IMR-90 (cell line): ENCODE data around the gene DNM3. TPM values are rescaled to one million over a fixed set of nuclear protein-coding genes. Genes with fewer than 3 reads are reported as not detected.

Experiments used
- ATAC-seq: fragments of 200-7000 bp; cut with Tn5 transposase; 2 replicates; pipeline ENCODE4 v1.9.1; 2020; ENCODE audit warnings: low read depth, mild to moderate bottlenecking, moderate library complexity
- BruUV-seq: library from RNA; stranded (reverse); fragments of 400-500 nt; replicated peaks from 2 replicates; lab custom pipeline; 2021; lab: Mats Ljungman, UMichigan
- CTCF ChIA-PET: fragments of 300-600 bp; formaldehyde crosslinking; extraction: SDS; loops from one replicate; lab custom pipeline; 2021; ENCODE audit warnings: antibody characterized with exemption; lab: Yijun Ruan, JAX
- POLR2A ChIA-PET: fragments of 300-600 bp; sonication (Branson Sonifier 250); formaldehyde crosslinking; loops from one replicate; lab custom pipeline; 2022; ENCODE audit warnings: antibody characterized with exemption; ENCODE audit not compliant: unreplicated experiment; lab: Charles Lee
- DNase-seq: peaks from one replicate; pipeline ENCODE4 v3.0.0; 2013
- H2AFZ ChIP-seq: replicated peaks from 2 replicates; pipeline ENCODE3; 2013; ENCODE audit warnings: low read length, mild to moderate bottlenecking; ENCODE audit not compliant: poor library complexity
- H2AK5ac ChIP-seq: 2 replicates; pipeline ENCODE4 v1.6.1; 2013; ENCODE audit warnings: low read depth, low read length, inconsistent platforms
- H2AK9ac ChIP-seq: replicated peaks from 2 replicates; pipeline ENCODE3; 2013; ENCODE audit warnings: mild to moderate bottlenecking, low read depth, low read length, moderate library complexity; ENCODE audit not compliant: poor library complexity
- H2BK120ac ChIP-seq: 2 replicates; pipeline ENCODE4 v1.6.1; 2013; ENCODE audit warnings: low read depth, low read length, inconsistent platforms
- H2BK15ac ChIP-seq: 3 replicates; pipeline ENCODE4 v1.6.1; 2013; ENCODE audit warnings: low read depth, low read length, inconsistent platforms
- H2BK20ac ChIP-seq: 2 replicates; pipeline ENCODE4 v1.6.1; 2013; ENCODE audit warnings: low read depth, mild to moderate bottlenecking, inconsistent platforms, low read length, moderate library complexity
- H2BK5ac ChIP-seq: 2 replicates; pipeline ENCODE4 v1.6.1; 2013; ENCODE audit warnings: mild to moderate bottlenecking, low read depth, low read length, inconsistent platforms; ENCODE audit not compliant: poor library complexity, severe bottlenecking
- H3K14ac ChIP-seq: replicated peaks from 2 replicates; pipeline ENCODE4 v1.6.1; 2013; ENCODE audit warnings: low read depth, low read length, inconsistent platforms
- H3K18ac ChIP-seq: 2 replicates; pipeline ENCODE4 v1.6.1; 2013; ENCODE audit warnings: low read depth, low read length, control low read depth
- H3K23ac ChIP-seq: 2 replicates; pipeline ENCODE4 v1.6.1; 2013; ENCODE audit warnings: low read depth, low read length, inconsistent platforms
- H3K27ac ChIP-seq: 2 replicates; pipeline ENCODE4 v1.5.1; 2013; ENCODE audit warnings: mild to moderate bottlenecking, control low read depth, low read length; ENCODE audit not compliant: insufficient read depth
- H3K27me3 ChIP-seq: 2 replicates; pipeline ENCODE4 v1.6.1; 2013; ENCODE audit warnings: low read length; ENCODE audit not compliant: control insufficient read depth, insufficient read depth
- H3K36me3 ChIP-seq: 2 replicates; pipeline ENCODE4 v1.6.1; 2013; ENCODE audit warnings: low read length, mixed read lengths; ENCODE audit not compliant: control insufficient read depth, insufficient read depth
- H3K4ac ChIP-seq: 2 replicates; pipeline ENCODE4 v1.6.1; 2013; ENCODE audit warnings: low read depth, low read length, inconsistent platforms
- H3K4me1 ChIP-seq: 2 replicates; pipeline ENCODE4 v1.6.1; 2013; ENCODE audit warnings: low read length, mixed read lengths; ENCODE audit not compliant: control insufficient read depth, insufficient read depth
- H3K4me2 ChIP-seq: 2 replicates; pipeline ENCODE4 v1.6.1; 2013; ENCODE audit warnings: low read depth, mild to moderate bottlenecking, control low read depth, low read length, moderate library complexity
- H3K4me3 ChIP-seq: 2 replicates; pipeline ENCODE4 v1.5.1; 2013; ENCODE audit warnings: low read depth, mild to moderate bottlenecking, control low read depth, low read length, moderate library complexity; ENCODE audit not compliant: insufficient read depth
- H3K56ac ChIP-seq: 2 replicates; pipeline ENCODE4 v1.6.1; 2013; ENCODE audit warnings: low read length, inconsistent platforms; ENCODE audit not compliant: insufficient read depth; ENCODE audit errors: extremely low read depth
- H3K79me1 ChIP-seq, 2 experiments: 2 replicates each; pipeline ENCODE4 v1.6.1; 2013; ENCODE audit warnings: low read length in 2 of 2, inconsistent platforms in 1 of 2, low read depth in 1 of 2
- H3K9ac ChIP-seq: 2 replicates; pipeline ENCODE4 v1.6.1; 2013; ENCODE audit warnings: low read depth, low read length, control low read depth
- H3K9me1 ChIP-seq: 2 replicates; pipeline ENCODE4 v1.6.1; 2013; ENCODE audit warnings: low read length, inconsistent platforms; ENCODE audit not compliant: insufficient read depth
- H3K9me3 ChIP-seq: 2 replicates; pipeline ENCODE4 v1.6.1; 2013; ENCODE audit warnings: low read length; ENCODE audit not compliant: control insufficient read depth, insufficient read depth
- H4K20me1 ChIP-seq: 2 replicates; pipeline ENCODE4 v1.6.1; 2013; ENCODE audit warnings: low read length, inconsistent platforms; ENCODE audit not compliant: insufficient read depth
- H4K5ac ChIP-seq: 2 replicates; pipeline ENCODE4 v1.6.1; 2013; ENCODE audit warnings: mild to moderate bottlenecking, low read depth, low read length, control low read depth
- H4K8ac ChIP-seq, 2 experiments: 2 replicates each; pipeline ENCODE4 v1.6.1; 2013; ENCODE audit warnings: low read depth in 2 of 2, low read length in 2 of 2, control low read depth in 1 of 2, inconsistent platforms in 1 of 2
- H4K91ac ChIP-seq: 2 replicates; pipeline ENCODE4 v1.6.1; 2013; ENCODE audit warnings: low read depth, low read length, inconsistent platforms; ENCODE audit not compliant: insufficient read depth
- BHLHE40 ChIP-seq: fragments of 150-350 bp; IDR thresholded peaks from 2 replicates; pipeline ENCODE4 v1.6.1; 2016; ENCODE audit warnings: mild to moderate bottlenecking, low read depth, low read length
- CEBPB ChIP-seq: IDR thresholded peaks from 2 replicates; pipeline ENCODE4 v1.6.1; 2012; ENCODE audit warnings: low read depth, low read length, improper control_type of control experiment
- CHD1 ChIP-seq: IDR thresholded peaks from 2 replicates; pipeline ENCODE4 v1.6.1; 2012; ENCODE audit warnings: low read depth, low read length, improper control_type of control experiment
- CTCF ChIP-seq: conservative IDR thresholded peaks from 2 replicates; pipeline ENCODE4 v1.5.1; 2012; ENCODE audit warnings: mild to moderate bottlenecking, low read depth, low read length, improper control_type of control experiment
- ELK1 ChIP-seq: fragments of 150-350 bp; IDR thresholded peaks from 2 replicates; pipeline ENCODE4 v1.6.1; 2016; ENCODE audit warnings: low read depth, mild to moderate bottlenecking, low read length, moderate library complexity, borderline replicate concordance
- FOS ChIP-seq: fragments of 150-350 bp; IDR thresholded peaks from 2 replicates; pipeline ENCODE4 v1.6.1; 2016; ENCODE audit warnings: low read depth, low read length
- MAFK ChIP-seq: IDR thresholded peaks from 2 replicates; pipeline ENCODE4 v1.6.1; 2012; ENCODE audit warnings: low read depth, low read length, improper control_type of control experiment
- MAZ ChIP-seq: IDR thresholded peaks from 2 replicates; pipeline ENCODE4 v1.6.1; 2012; ENCODE audit warnings: low read depth, mild to moderate bottlenecking, low read length, improper control_type of control experiment, moderate library complexity, borderline replicate concordance
- MXI1 ChIP-seq: IDR thresholded peaks from 2 replicates; pipeline ENCODE4 v1.6.1; 2012; ENCODE audit warnings: low read depth, mild to moderate bottlenecking, low read length, moderate library complexity, borderline replicate concordance
- NFE2L2 ChIP-seq: fragments of 150-350 bp; IDR thresholded peaks from 2 replicates; pipeline ENCODE4 v1.6.1; 2016; ENCODE audit warnings: low read depth, mild to moderate bottlenecking, low read length
- POLR2A ChIP-seq: IDR thresholded peaks from 2 replicates; pipeline ENCODE4 v1.6.1; 2012; ENCODE audit warnings: mild to moderate bottlenecking, low read depth, low read length
- RCOR1 ChIP-seq: IDR thresholded peaks from 2 replicates; pipeline ENCODE4 v1.6.1; 2012; ENCODE audit warnings: mild to moderate bottlenecking, low read length, improper control_type of control experiment; ENCODE audit not compliant: insufficient replicate concordance
- RFX5 ChIP-seq: IDR thresholded peaks from 2 replicates; pipeline ENCODE4 v1.8.0; 2012; ENCODE audit warnings: low read depth, mild to moderate bottlenecking, low read length, moderate library complexity
- SMC3 ChIP-seq: fragments of 150-350 bp; IDR thresholded peaks from 2 replicates; pipeline ENCODE4 v1.6.1; 2016; ENCODE audit warnings: low read depth, mild to moderate bottlenecking, antibody characterized with exemption, low read length, moderate library complexity
- dilution Hi-C: fragments of 300-500 bp; cut with HindIII; formaldehyde crosslinking; loops from one replicate; pipeline ENCODE4 v1.14.3; 2018; ENCODE audit warnings: low sequenced_read_pairs; ENCODE audit not compliant: unreplicated experiment
- in situ Hi-C: fragments of 300-500 bp; cut with MboI; formaldehyde crosslinking; loops from 3 replicates; pipeline ENCODE4 v1.14.3; 2019; ENCODE audit warnings: low sequenced_read_pairs, inconsistent platforms, mixed read lengths
- intact Hi-C: fragments of 100-400 bp; cut with micrococcal nuclease; formaldehyde crosslinking; loops from 2 replicates; pipeline ENCODE4 v1.10.0; 2022
- polyA plus RNA-seq, 3 experiments: library from polyadenylated mRNA; depleted of rRNA; stranded (reverse); fragments of >200 nt; gene quantifications; 2 replicates each; pipeline ENCODE4 v1.2.3, GENCODE V29; 2012; ENCODE audit warnings: low replicate concordance in 1 of 3
- total RNA-seq: library from RNA; depleted of rRNA; stranded (reverse); fragments of >200 nt; gene quantifications from 2 replicates; pipeline ENCODE4 v1.2.3, GENCODE V29; 2012

Gene DNM3
- total and polyA plus RNA-seq, 2 of the 4 experiments (the other 2 are of a cell fraction): 0.36 TPM

GRCh38 chr1:172255223-172255560 is 413.9 kb downstream of the DNM3 start:
- peak overlapping the region; percentile 13 to 41; a peak in 2 of 4 replicates for H4K8ac ChIP-seq
- ChIA-PET POLR2A (no interaction called here), CTCF (no interaction called here)
- dilution Hi-C loops: no loop called here
- DNase-seq: no peak
- TF ChIP-seq MAFK (no peak), ELK1 (no peak), CEBPB (no peak), MXI1 (no peak), CHD1 (no peak), POLR2A (no peak), RCOR1 (no peak), BHLHE40 (no peak), NFE2L2 (no peak), FOS (no peak), MAZ (no peak), CTCF (no peak), SMC3 (no peak), RFX5 (no peak)
- no peaks in the 10 kb centered on the region; the same call in 1 of the 2 replicates for H3K9me1 ChIP-seq
- H3K23ac ChIP-seq: peak overlapping the region; percentile 15; the same call in 1 of the 2 replicates
- no peaks in the 10 kb centered on the region for H3K36me3 ChIP-seq
- H3K9ac ChIP-seq: no peak overlapping the region
- H3K4me2 ChIP-seq: peak overlapping the region; percentile 34; the same call in 1 of the 2 replicates
- H3K14ac ChIP-seq: peak overlapping the region; percentile 30; the same call in 1 of the 2 replicates
- H3K27ac ChIP-seq: no peak overlapping the region
- H2AFZ ChIP-seq: no peak overlapping the region
- no TSS peak for BruUV-seq
- intact Hi-C loops: loop anchor here (5.0 kb wide), 1 partner anchor 142 kb away; no protein-coding TSS in a partner anchor
- peak overlapping the region; percentile 75 for H3K4ac ChIP-seq
- H2AK9ac ChIP-seq: no peak overlapping the region
- H2BK15ac ChIP-seq: peak overlapping the region; percentile 95; the same call in 2 of the 3 replicates
- peak overlapping the region; percentile 72; the same call in 1 of the 2 replicates for H3K18ac ChIP-seq
- H4K91ac ChIP-seq: peak overlapping the region; percentile 72
- in situ Hi-C loops: no loop called here
- no peaks in the 10 kb centered on the region for H4K20me1 ChIP-seq
- H3K27me3 ChIP-seq: no peaks in the 10 kb centered on the region
- H3K9me3 ChIP-seq: peaks cover 1% of the 10 kb centered on the region; the same call in 1 of the 2 replicates
- H3K79me1 ChIP-seq: no peaks in the 10 kb centered on the region
- peak; percentile 68 for ATAC-seq
- H2BK5ac ChIP-seq: peak overlapping the region; percentile 14
- H2AK5ac ChIP-seq: peak overlapping the region; percentile 66
- H3K4me1 ChIP-seq: peaks cover 2% of the 10 kb centered on the region; the same call in 1 of the 2 replicates
- no peak overlapping the region; the same call in 1 of the 2 replicates for H3K56ac ChIP-seq
- no peak overlapping the region for H3K4me3 ChIP-seq
- H4K5ac ChIP-seq: peak overlapping the region; percentile 57; the same call in 1 of the 2 replicates
- H2BK20ac ChIP-seq: peak overlapping the region; percentile 97
- H2BK120ac ChIP-seq: peak overlapping the region; percentile 86
